ENCODE measurements around the gene FBRSL1. TPM values are rescaled to one million over a fixed set of nuclear protein-coding genes. Genes with fewer than 3 reads are reported as not detected.

FBRSL1 gene
- total and polyA plus RNA-seq, 9 of the 15 experiments (the other 6 are each of a cell fraction or from before 2014, with no cell fraction given), result 0.24 to 129 (median 7.3) TPM

GRCh38 chr12:132489078-132489601 lies 811 bp upstream of the FBRSL1 start (continued):
- TF ChIP-seq BRF2 (IDR thresholded peaks at IDR 0.05; ENCODE audit: borderline replicate concordance, insufficient read depth, insufficient read length) (no peak), ESRRB (CRISPR knock-in tag; IDR thresholded peaks at IDR 0.05; ENCODE audit: borderline replicate concordance) (no peak), CBX5 (IDR thresholded peaks at IDR 0.05; ENCODE audit: borderline replicate concordance, low read depth) (no peak)

- no peak overlapping the region for H2AFZ ChIP-seq (ENCODE audit: low read depth, low read length)
- POLR2A ChIA-PET, result interaction anchor here (0.8 kb wide), 1 partner anchor 9 kb away, joined by 4 read pairs; no protein-coding TSS in a partner anchor
- H3K4me2 ChIP-seq (ENCODE audit: insufficient read depth, low read length), result peak overlapping the region; percentile 79
- CTCF ChIA-PET (ENCODE audit: low intra/inter-chr PET ratio), result no interaction called here
- H3K4me1 ChIP-seq (replicated peaks in 1 of 2; ENCODE audit: control insufficient read depth in 2 of 2, insufficient read depth in 2 of 2, low read length in 2 of 2), result peaks cover 44 to 72% of the 10 kb centered on the region in 2 experiments
- H3K9ac ChIP-seq (ENCODE audit: insufficient read depth in 1 of 2, low read depth in 2 of 2, low read length in 2 of 2), result peak overlapping the region; percentile 47 to 95
- peaks cover 33% of the 10 kb centered on the region; the same call in 2 of the 3 replicates for H3K36me3 ChIP-seq (ENCODE audit: control insufficient read depth, insufficient read depth, low read length)
- peaks cover 19% of the 10 kb centered on the region for H3K9me1 ChIP-seq (ENCODE audit: control insufficient read depth, insufficient read depth, low read length)
- BruUV-seq (replicated peaks), result no TSS peak
- H4K20me1 ChIP-seq (replicated peaks; ENCODE audit: control insufficient read depth, insufficient read depth, low read length), result peaks cover 49% of the 10 kb centered on the region
- DNase-seq (ENCODE audit: extremely low read depth in 1 of 4, low spot score in 3 of 4) (peak; percentile 45 to 68 (median 54)), ATAC-seq (no peak), FAIRE-seq (no peak)
- H3K27me3 ChIP-seq (ENCODE audit: control insufficient read depth in 2 of 2, insufficient read depth in 2 of 2, low read length in 2 of 2), result peaks cover 2 to 6% of the 10 kb centered on the region in 2 experiments
- H3K4me3 ChIP-seq, result peak overlapping the region; percentile 62
- H3K79me2 ChIP-seq (ENCODE audit: control insufficient read depth, insufficient read depth, low read length), result peaks cover 53% of the 10 kb centered on the region
- under 1% methylated on average over 49 of the region's 110 CpGs for WGBS (ENCODE audit: insufficient coverage, low coverage, missing lambda C conversion rate)
- intact Hi-C loops (cut with micrococcal nuclease), result no loop called here
- in situ Hi-C loops (cut with MboI), result no loop called here
- H3K27ac ChIP-seq (ENCODE audit: extremely low read depth, low read depth, low read length), result peak overlapping the region; percentile 60; the same call in 2 of the 3 replicates
- peaks cover 2% of the 10 kb centered on the region; the same call in 1 of the 2 replicates for H3K9me3 ChIP-seq (replicated peaks; ENCODE audit: control insufficient read depth, insufficient read depth, low read depth, low read length)
- no peak for TF ChIP-seq TRIM25 (IDR thresholded peaks at IDR 0.05; ENCODE audit: borderline replicate concordance)
- no peak for TF ChIP-seq MAFG (tag; conservative IDR thresholded peaks at IDR 0.05)
Observed at GRCh38 chr12:132490422-132491137, 629 bp downstream of the FBRSL1 start.
